ENCODE data around the gene TMEM108.

The TMEM108 gene

GRCh38 chr3:133329626-133330025, 291.4 kb downstream of the TMEM108 start:
- DNase-seq (ENCODE audit: low spot score) (no peak), FAIRE-seq (no peak)

- FAIRE-seq (no peak), DNase-seq (ENCODE audit: low spot score) (no peak)
These were observed 291.9 kb downstream of the TMEM108 start for GRCh38 chr3:133330065-133330464.

- no peak for FAIRE-seq
These were observed 292.3 kb downstream of the TMEM108 start for GRCh38 chr3:133330522-133330921.

GRCh38 chr3:133354721-133355120, 316.5 kb downstream of the TMEM108 start:
- DNase-seq (ENCODE audit: low spot score) (no peak), FAIRE-seq (no peak)

More at GRCh38 chr3:133330522-133330921, 292.3 kb downstream of the TMEM108 start:
- no peak for DNase-seq (ENCODE audit: low spot score)

GRCh38 chr3:133360476-133360875, 322.3 kb downstream of the TMEM108 start:
- no peak for FAIRE-seq
- DNase-seq (ENCODE audit: low spot score), result no peak

GRCh38 chr3:133361011-133361410, 322.8 kb downstream of the TMEM108 start:
- DNase-seq (ENCODE audit: low spot score) (no peak), FAIRE-seq (no peak)

- FAIRE-seq (no peak), DNase-seq (ENCODE audit: low spot score) (no peak)
These were observed 323.2 kb downstream of the TMEM108 start for GRCh38 chr3:133361435-133361834.

- no peak for DNase-seq (ENCODE audit: low spot score)
- FAIRE-seq, result no peak
These were observed 324.3 kb downstream of the TMEM108 start for GRCh38 chr3:133362539-133362938.

GRCh38 chr3:133364704-133365103, 326.5 kb downstream of the TMEM108 start:
- no peak for DNase-seq (ENCODE audit: low spot score)
- FAIRE-seq, result no peak

GRCh38 chr3:133366921-133367320, 328.7 kb downstream of the TMEM108 start:
- FAIRE-seq, result no peak
- no peak for DNase-seq (ENCODE audit: low spot score)

GRCh38 chr3:133367403-133367802, 329.2 kb downstream of the TMEM108 start:
- FAIRE-seq (no peak), DNase-seq (ENCODE audit: low spot score) (no peak)

- DNase-seq (ENCODE audit: low spot score) (no peak), FAIRE-seq (no peak)
These were observed 329.8 kb downstream of the TMEM108 start for GRCh38 chr3:133367956-133368355.

GRCh38 chr3:133368371-133369067, 330.3 kb downstream of the TMEM108 start:
- DNase-seq (ENCODE audit: low spot score) (no peak), FAIRE-seq (no peak)

GRCh38 chr3:133369068-133369440, 330.9 kb downstream of the TMEM108 start:
- no peak for FAIRE-seq

GRCh38 chr3:133371181-133371580, 333.0 kb downstream of the TMEM108 start:
- DNase-seq (ENCODE audit: low spot score), result no peak
- FAIRE-seq, result no peak

More at GRCh38 chr3:133369068-133369440, 330.9 kb downstream of the TMEM108 start:
- DNase-seq (ENCODE audit: low spot score), result no peak

GRCh38 chr3:133371676-133372075, 333.5 kb downstream of the TMEM108 start:
- FAIRE-seq, result no peak

GRCh38 chr3:133374708-133375402, 336.7 kb downstream of the TMEM108 start:
- FAIRE-seq (no peak), DNase-seq (ENCODE audit: low spot score) (no peak)

More at GRCh38 chr3:133371676-133372075, 333.5 kb downstream of the TMEM108 start:
- DNase-seq (ENCODE audit: low spot score), result no peak

GRCh38 chr3:133375403-133375745, 337.2 kb downstream of the TMEM108 start:
- no peak for DNase-seq (ENCODE audit: low spot score)
- FAIRE-seq, result no peak

- DNase-seq (ENCODE audit: low spot score) (no peak), FAIRE-seq (no peak)
These were observed 338.6 kb downstream of the TMEM108 start for GRCh38 chr3:133376810-133377209.

GRCh38 chr3:133377396-133377795, 339.2 kb downstream of the TMEM108 start:
- FAIRE-seq, result no peak
- DNase-seq (ENCODE audit: low spot score), result peak; percentile 15

- FAIRE-seq, result no peak
- no peak for DNase-seq (ENCODE audit: low spot score)
These were observed 341.7 kb downstream of the TMEM108 start for GRCh38 chr3:133379926-133380325.

GRCh38 chr3:133380481-133381225, 342.5 kb downstream of the TMEM108 start:
- FAIRE-seq, result no peak
- DNase-seq (ENCODE audit: low spot score), result no peak

Measured in RCC 7860 (cell line).